Esophagus squamous epithelium (tissue), 4 donors: Measurements from ENCODE around the gene RNU11.

ENCODE experiments used
- POLR2A ChIP-seq, 4 donors: fragments of 450-650 bp; IDR thresholded peaks; one replicate each; pipeline ENCODE4 v1.6.1; 2017; ENCODE audit warnings: antibody characterized with exemption in 4 of 4, mild to moderate bottlenecking in 4 of 4, moderate library complexity in 3 of 4
- TF ChIP-seq, protein P1 (sequence below), 6 experiments: fragments of 450-650 bp in 4 of 6; fragments of 200-600 bp in 2 of 6; sonication (generic) in 2 of 6; IDR thresholded peaks; one replicate each; pipeline ENCODE4 v1.5.1; 2016 to 2019; ENCODE audit warnings: antibody characterized with exemption in 6 of 6, mild to moderate bottlenecking in 4 of 6, moderate library complexity in 4 of 6

DNA sequence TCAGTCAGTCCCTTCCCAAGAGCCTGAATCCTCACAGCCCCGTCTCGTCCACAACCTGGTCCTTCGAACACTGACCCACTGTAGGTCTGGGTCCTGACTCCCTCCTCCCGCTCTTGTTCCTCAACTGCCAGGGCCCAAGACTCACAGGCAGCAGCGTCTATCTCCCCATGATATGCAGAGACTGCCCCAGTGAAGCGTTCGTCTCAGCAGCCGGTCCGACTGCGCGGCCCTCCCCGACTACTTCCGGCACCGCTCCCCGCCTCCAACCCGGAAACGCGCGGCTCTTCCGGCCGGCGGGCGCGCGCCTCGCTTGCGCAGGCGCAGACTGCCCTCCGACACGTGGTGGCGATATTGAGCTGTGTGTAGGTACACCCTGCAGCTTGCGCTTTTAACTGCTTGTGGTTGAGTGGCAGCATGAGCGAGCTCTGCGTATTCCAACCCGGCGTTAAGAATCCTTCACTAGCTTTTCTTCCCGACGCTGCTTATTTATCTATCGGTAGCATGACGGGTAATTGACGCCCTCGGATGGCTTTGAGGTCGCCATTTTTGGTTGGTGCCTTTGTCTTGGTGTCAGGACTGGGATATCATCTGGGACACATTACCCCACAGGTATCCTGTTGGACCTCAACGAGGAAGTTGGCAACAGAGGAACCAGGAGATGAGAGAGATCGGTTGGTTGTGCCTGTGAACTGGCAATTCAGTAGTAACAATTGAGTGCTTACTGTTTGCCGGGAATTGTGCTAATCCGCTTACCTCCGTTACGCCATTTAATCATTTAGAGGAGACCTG is 5.4 kb upstream of the RNU11 start, which contains the start of gene TAF12:
- TF ChIP-seq, protein P1, sequence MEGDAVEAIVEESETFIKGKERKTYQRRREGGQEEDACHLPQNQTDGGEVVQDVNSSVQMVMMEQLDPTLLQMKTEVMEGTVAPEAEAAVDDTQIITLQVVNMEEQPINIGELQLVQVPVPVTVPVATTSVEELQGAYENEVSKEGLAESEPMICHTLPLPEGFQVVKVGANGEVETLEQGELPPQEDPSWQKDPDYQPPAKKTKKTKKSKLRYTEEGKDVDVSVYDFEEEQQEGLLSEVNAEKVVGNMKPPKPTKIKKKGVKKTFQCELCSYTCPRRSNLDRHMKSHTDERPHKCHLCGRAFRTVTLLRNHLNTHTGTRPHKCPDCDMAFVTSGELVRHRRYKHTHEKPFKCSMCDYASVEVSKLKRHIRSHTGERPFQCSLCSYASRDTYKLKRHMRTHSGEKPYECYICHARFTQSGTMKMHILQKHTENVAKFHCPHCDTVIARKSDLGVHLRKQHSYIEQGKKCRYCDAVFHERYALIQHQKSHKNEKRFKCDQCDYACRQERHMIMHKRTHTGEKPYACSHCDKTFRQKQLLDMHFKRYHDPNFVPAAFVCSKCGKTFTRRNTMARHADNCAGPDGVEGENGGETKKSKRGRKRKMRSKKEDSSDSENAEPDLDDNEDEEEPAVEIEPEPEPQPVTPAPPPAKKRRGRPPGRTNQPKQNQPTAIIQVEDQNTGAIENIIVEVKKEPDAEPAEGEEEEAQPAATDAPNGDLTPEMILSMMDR (IDR thresholded peaks at IDR 0.05) = peak in 5 of 6 experiments; percentile 23 to 78 (median 39)
- peak in 3 of 4 donors; percentile 97 to 98 (median 98) for TF ChIP-seq POLR2A (IDR thresholded peaks at IDR 0.05)
